Putamen (tissue), 1 donor: ENCODE results near the gene KIF3B.
"Not testable (repeated sequence)": the region's sequence is repeated elsewhere in the genome, so short reads cannot be mapped to it uniquely, and the experiment has no call there.

Experiments
- DNase-seq: peaks from one replicate; pipeline ENCODE4 v3.0.0-alpha.2; 2016; ENCODE audit warnings: low spot score

The KIF3B gene

GRCh38 chr20:32296412-32296811 is 19.0 kb downstream of the KIF3B start:
- no peak for DNase-seq

- no peak for DNase-seq
Measured at GRCh38 chr20:32296819-32297420, 19.5 kb downstream of the KIF3B start.

- no peak for DNase-seq
Measured at GRCh38 chr20:32297439-32297838, 20.0 kb downstream of the KIF3B start.

GRCh38 chr20:32300647-32301046 is 23.2 kb downstream of the KIF3B start:
- DNase-seq = no peak

- no peak for DNase-seq
Measured at GRCh38 chr20:32301719-32302506, 24.5 kb downstream of the KIF3B start.

- no peak for DNase-seq
Measured at GRCh38 chr20:32302507-32302872, 25.0 kb downstream of the KIF3B start.

GRCh38 chr20:32304131-32304746 is 26.8 kb downstream of the KIF3B start:
- no peak for DNase-seq

GRCh38 chr20:32312718-32313424 is 35.4 kb downstream of the KIF3B start:
- DNase-seq = no peak

GRCh38 chr20:32314768-32315167 is 37.3 kb downstream of the KIF3B start:
- no peak for DNase-seq

GRCh38 chr20:32315399-32315798 is 37.9 kb downstream of the KIF3B start:
- no peak for DNase-seq

- no peak for DNase-seq
Measured at GRCh38 chr20:32315891-32316290, 38.4 kb downstream of the KIF3B start.

- DNase-seq = no peak
Measured at GRCh38 chr20:32316667-32317066, 39.2 kb downstream of the KIF3B start.

- no peak for DNase-seq
Measured at GRCh38 chr20:32319100-32319499, 41.6 kb downstream of the KIF3B start.

GRCh38 chr20:32320305-32320704 is 42.9 kb downstream of the KIF3B start:
- no peak for DNase-seq

- no peak for DNase-seq
Measured at GRCh38 chr20:32321390-32321789, 43.9 kb downstream of the KIF3B start.

- DNase-seq = not testable (repeated sequence)
Measured at GRCh38 chr20:32322260-32322659, 44.8 kb downstream of the KIF3B start.

GRCh38 chr20:32323761-32324160 is 46.3 kb downstream of the KIF3B start:
- DNase-seq = not testable (repeated sequence)

GRCh38 chr20:32325706-32326503 is 48.5 kb downstream of the KIF3B start:
- no peak for DNase-seq

- no peak for DNase-seq
Measured at GRCh38 chr20:32326504-32326845, 49.0 kb downstream of the KIF3B start.

- DNase-seq = no peak
Measured at GRCh38 chr20:32327087-32327681, 49.7 kb downstream of the KIF3B start.

- DNase-seq = no peak
Measured at GRCh38 chr20:32329817-32330554, 52.5 kb downstream of the KIF3B start.
